ENCODE measurements around the gene HS1BP3.

The HS1BP3 gene

DNA sequence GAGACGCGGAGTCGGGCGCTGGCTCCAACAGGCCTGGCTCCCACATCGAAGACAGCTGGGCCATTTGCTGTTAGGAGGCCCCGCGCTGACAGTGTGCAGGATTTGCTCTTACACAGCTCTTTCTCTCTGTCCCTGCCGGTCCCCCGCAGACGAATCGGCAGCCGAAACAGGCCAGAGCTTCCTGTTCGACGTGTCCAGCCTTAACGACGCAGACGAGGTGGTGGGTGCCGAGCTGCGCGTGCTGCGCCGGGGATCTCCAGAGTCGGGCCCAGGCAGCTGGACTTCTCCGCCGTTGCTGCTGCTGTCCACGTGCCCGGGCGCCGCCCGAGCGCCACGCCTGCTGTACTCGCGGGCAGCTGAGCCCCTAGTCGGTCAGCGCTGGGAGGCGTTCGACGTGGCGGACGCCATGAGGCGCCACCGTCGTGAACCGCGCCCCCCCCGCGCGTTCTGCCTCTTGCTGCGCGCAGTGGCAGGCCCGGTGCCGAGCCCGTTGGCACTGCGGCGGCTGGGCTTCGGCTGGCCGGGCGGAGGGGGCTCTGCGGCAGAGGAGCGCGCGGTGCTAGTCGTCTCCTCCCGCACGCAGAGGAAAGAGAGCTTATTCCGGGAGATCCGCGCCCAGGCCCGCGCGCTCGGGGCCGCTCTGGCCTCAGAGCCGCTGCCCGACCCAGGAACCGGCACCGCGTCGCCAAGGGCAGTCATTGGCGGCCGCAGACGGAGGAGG is 19.6 kb upstream of the HS1BP3 start:
- TF ChIP-seq, protein P1, sequence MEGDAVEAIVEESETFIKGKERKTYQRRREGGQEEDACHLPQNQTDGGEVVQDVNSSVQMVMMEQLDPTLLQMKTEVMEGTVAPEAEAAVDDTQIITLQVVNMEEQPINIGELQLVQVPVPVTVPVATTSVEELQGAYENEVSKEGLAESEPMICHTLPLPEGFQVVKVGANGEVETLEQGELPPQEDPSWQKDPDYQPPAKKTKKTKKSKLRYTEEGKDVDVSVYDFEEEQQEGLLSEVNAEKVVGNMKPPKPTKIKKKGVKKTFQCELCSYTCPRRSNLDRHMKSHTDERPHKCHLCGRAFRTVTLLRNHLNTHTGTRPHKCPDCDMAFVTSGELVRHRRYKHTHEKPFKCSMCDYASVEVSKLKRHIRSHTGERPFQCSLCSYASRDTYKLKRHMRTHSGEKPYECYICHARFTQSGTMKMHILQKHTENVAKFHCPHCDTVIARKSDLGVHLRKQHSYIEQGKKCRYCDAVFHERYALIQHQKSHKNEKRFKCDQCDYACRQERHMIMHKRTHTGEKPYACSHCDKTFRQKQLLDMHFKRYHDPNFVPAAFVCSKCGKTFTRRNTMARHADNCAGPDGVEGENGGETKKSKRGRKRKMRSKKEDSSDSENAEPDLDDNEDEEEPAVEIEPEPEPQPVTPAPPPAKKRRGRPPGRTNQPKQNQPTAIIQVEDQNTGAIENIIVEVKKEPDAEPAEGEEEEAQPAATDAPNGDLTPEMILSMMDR (IDR thresholded peaks at IDR 0.05; ENCODE audit: control insufficient read depth, insufficient read depth, low read depth, low read length, missing control alignments): no peak
- no peak for DNase-seq (ENCODE audit: low read depth)
- no peak overlapping the region for H3K4me3 ChIP-seq (ENCODE audit: control insufficient read depth, low read depth, low read length)

DNA sequence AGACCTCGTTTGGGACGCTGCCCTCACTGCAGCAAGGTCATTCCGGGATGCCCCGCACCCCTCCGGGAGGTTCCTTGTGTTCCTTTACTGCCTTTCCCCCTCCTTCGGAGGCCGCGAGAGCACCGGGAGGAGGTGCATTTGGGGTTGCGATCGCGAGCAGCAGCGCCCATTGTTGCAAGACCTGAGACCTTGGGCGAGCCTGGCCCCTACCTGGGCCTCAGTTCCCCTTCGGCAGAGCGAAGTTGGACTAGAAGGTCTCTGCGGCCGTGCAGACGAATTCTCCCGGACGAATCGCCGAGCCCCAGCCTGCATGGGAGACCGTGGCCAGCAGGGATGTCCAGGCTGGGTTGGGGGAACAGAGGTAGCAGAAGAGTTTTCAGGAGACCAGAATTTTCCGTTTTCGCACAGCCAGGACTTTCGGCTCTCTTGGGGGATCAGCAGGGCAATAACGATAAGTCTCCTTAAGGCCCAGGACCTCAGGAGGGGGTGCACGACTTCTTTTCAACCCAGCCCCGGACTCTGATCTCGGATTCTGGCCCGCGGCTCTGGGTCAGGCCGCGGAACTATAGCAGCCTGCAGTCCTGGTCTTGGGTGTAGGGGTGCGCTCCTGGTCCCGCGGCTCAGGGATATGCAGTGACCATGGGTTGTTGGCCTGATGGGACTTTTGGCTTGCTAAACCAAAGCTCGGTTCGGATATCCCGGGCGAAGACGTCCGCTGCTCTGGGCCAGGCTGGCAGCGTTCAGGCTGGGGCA is 18.8 kb upstream of the HS1BP3 start:
- DNase-seq (ENCODE audit: low read depth): no peak
- no peak overlapping the region for H3K4me3 ChIP-seq (ENCODE audit: control insufficient read depth, low read depth, low read length)
- TF ChIP-seq, protein P1 (IDR thresholded peaks at IDR 0.05; ENCODE audit: control insufficient read depth, insufficient read depth, low read depth, low read length, missing control alignments): no peak

DNA sequence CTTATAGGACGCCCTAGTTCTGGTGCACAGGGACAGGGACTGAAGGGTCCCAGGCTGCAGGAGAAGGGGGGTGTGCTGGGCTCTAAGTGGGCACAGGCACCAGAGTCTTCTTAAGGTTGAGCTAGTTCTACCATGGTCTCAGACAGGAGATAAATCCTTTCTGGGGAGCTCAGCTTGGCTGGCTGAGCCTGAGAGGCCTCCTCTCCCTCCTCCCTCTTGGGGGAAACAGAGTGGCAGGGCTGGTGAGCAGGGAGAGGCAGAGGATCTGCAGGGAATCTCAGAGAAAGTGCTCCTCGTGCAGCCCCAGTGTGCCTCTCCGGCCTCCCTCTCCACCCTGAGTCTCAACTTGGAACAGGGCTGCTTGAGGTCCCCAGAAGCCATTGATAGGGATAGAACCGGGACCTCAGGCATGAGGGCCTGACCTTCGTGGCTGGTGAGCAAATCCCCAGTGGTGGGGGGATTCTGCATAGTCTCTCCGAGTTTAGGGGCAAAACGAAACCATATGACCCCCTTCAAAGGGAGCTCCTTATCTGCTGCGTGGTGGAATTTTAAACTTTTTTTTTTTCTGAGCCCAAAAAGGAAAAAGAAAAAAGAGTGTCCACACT is 18.1 kb upstream of the HS1BP3 start:
- no peak for DNase-seq (ENCODE audit: low read depth)
- H3K4me3 ChIP-seq (ENCODE audit: control insufficient read depth, low read depth, low read length): no peak overlapping the region

DNA sequence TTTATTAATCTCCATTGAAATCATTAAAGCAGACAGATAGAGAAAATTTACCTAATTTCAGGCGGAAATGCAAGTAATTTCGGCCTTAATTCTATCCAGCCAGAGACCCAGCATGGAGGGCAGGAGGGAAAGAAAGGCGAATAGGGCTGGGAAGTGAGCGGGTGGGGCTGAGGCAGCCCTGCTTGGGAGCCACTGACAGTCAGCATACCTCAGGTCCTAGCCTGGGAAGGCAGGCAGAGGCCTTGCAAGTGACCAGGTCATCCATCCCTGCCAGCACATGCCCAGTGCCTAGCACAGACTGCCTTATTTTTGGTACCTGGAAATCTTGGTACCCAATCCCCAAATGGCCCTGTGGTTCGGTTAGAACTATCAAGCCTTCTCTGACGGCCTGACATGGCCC is 17.6 kb upstream of the HS1BP3 start:
- DNase-seq (ENCODE audit: low read depth): no peak
- TF ChIP-seq, protein P1 (IDR thresholded peaks at IDR 0.05; ENCODE audit: control insufficient read depth, insufficient read depth, low read depth, low read length, missing control alignments): no peak
- no peak overlapping the region for H3K4me3 ChIP-seq (ENCODE audit: control insufficient read depth, low read depth, low read length)

More for the DNA sequence above, 18.1 kb upstream of the HS1BP3 start:
- TF ChIP-seq, protein P1 (IDR thresholded peaks at IDR 0.05; ENCODE audit: control insufficient read depth, insufficient read depth, low read depth, low read length, missing control alignments): no peak

DNA sequence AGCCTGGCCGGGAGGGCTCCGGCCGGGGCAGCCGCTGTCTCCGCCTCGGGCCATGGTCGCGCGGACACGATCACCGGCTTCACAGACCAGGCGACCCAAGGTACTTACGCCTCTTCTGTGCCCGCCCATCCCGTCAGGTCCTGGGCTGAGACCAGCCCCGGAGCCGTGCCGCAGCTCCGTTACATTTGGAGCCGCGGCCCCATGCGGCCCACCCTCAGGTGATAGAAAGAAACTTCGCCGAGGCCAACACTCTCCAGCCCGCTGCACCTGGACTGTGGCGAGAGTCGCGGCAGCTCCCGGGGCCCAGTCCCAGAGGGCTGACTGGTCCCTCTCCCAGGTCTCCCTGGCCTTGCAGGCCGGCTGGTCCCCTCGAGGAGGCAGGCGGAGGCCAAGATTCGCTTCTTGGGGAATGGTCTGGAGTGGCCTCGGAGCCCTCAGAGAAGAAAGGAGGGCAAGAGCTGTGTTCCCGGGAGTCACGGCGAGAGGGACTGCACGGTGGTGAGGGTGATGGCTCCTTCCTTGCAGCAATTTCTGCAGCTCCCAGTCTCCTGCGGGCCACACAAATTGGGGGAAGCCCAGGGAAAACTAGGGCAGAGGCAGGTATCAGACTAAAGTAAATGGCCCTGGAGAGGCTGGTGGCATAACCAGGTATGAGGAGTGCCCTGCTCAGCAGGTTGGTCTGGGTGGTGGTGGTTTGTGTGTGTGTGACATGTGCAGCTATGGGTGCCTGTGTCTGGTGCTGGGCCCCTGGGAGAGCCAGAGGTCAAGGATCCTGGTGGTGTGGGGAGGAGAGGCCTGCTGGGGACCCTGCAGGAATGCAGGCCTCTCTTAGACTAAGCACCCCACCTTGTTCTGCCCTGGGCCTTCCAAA is 16.9 kb upstream of the HS1BP3 start:
- no peak for DNase-seq (ENCODE audit: low read depth)
- H3K4me3 ChIP-seq (ENCODE audit: control insufficient read depth, low read depth, low read length): peak overlapping the region; percentile 32
- TF ChIP-seq, protein P1 (IDR thresholded peaks at IDR 0.05; ENCODE audit: control insufficient read depth, insufficient read depth, low read depth, low read length, missing control alignments): no peak

DNA sequence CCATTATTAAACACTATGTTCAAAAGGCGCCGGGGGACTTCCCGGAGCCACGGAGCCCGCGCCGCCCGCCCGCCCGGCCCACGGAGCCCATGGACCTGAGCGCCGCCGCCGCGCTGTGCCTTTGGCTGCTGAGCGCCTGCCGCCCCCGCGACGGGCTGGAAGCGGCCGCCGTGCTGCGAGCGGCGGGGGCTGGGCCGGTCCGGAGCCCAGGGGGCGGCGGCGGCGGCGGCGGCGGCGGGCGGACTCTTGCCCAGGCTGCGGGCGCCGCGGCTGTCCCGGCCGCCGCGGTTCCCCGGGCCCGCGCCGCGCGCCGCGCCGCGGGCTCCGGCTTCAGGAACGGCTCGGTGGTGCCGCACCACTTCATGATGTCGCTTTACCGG is 16.2 kb upstream of the HS1BP3 start:
- peak overlapping the region; percentile 32 for H3K4me3 ChIP-seq (ENCODE audit: control insufficient read depth, low read depth, low read length)
- no peak for DNase-seq (ENCODE audit: low read depth)
- TF ChIP-seq, protein P1 (IDR thresholded peaks at IDR 0.05; ENCODE audit: control insufficient read depth, insufficient read depth, low read depth, low read length, missing control alignments): no peak
